ENCODE results near the gene SORCS2. TPM values are rescaled to one million over a fixed set of nuclear protein-coding genes. Genes with fewer than 3 reads are reported as not detected.

Gene SORCS2
- total and polyA plus RNA-seq, 2 of the 4 experiments (the other 2 are of a cell fraction): 0.36 to 0.62 TPM

DNA sequence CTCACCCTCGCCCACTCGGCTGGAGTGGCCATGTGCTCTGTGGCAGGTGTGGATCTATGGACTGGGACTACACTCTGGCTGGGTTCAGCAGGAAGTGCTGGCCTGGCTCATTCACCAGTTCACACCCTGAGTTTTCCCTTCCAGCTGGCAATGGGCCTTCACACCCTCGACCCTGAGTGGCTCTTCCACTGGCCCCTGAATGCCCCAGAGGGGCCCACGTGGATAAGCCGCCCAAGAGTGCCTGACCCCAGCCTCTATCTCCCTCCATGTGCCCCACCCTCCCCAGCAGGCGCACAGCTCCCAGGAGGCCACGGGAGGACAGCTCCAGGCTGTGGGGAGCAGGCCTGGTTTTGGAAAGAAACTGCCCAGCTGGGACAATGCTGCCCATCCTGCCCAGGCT lies 513.3 kb downstream of the SORCS2 start:
- Histone ChIP-seq H2BK15ac (ENCODE audit: low read depth, low read length) (no peak overlapping the region), H3K9me1 (ENCODE audit: insufficient read depth, low read length) (no peaks in the 10 kb centered on the region), H3K14ac (replicated peaks; ENCODE audit: low read depth, low read length) (no peak overlapping the region), H3K9me3 (ENCODE audit: control insufficient read depth, insufficient read depth, low read length) (no peaks in the 10 kb centered on the region), H2AK9ac (replicated peaks; ENCODE audit: low read depth, low read length, poor library complexity) (no peak overlapping the region), H3K36me3 (ENCODE audit: control insufficient read depth, insufficient read depth, low read length) (no peaks in the 10 kb centered on the region), H2BK120ac (ENCODE audit: low read depth, low read length) (no peak overlapping the region), H2BK5ac (ENCODE audit: low read depth, low read length, poor library complexity, severe bottlenecking) (no peak overlapping the region), H3K56ac (ENCODE audit: extremely low read depth, insufficient read depth, low read length) (no peak overlapping the region), H3K4ac (ENCODE audit: low read depth, low read length) (no peak overlapping the region), H3K27me3 (ENCODE audit: control insufficient read depth, insufficient read depth, low read length) (peaks cover 33% of the 10 kb centered on the region), H4K5ac (ENCODE audit: low read depth, low read length) (no peak overlapping the region), H3K27ac (ENCODE audit: insufficient read depth, low read length) (no peak overlapping the region), H2BK20ac (ENCODE audit: low read depth, low read length) (no peak overlapping the region), H3K9ac (ENCODE audit: low read depth, low read length) (no peak overlapping the region), H3K18ac (ENCODE audit: low read depth, low read length) (no peak overlapping the region), H3K23ac (ENCODE audit: low read depth, low read length) (no peak overlapping the region), H3K79me1 (ENCODE audit: low read depth in 1 of 2, low read length in 2 of 2) (no peaks in the 10 kb centered on the region), H3K4me3 (ENCODE audit: insufficient read depth, low read depth, low read length) (no peak overlapping the region), H3K4me2 (ENCODE audit: low read depth, low read length) (no peak overlapping the region), H3K4me1 (ENCODE audit: control insufficient read depth, insufficient read depth, low read length) (no peaks in the 10 kb centered on the region), H4K8ac (ENCODE audit: low read depth in 2 of 2, low read length in 2 of 2) (no peak overlapping the region), H4K91ac (ENCODE audit: insufficient read depth, low read depth, low read length) (no peak overlapping the region), H2AFZ (replicated peaks; ENCODE audit: low read length, poor library complexity) (peak overlapping the region; percentile 40), H4K20me1 (ENCODE audit: insufficient read depth, low read length) (no peaks in the 10 kb centered on the region), H2AK5ac (ENCODE audit: low read depth, low read length) (no peak overlapping the region; the same call in 1 of the 2 replicates)
- TF ChIP-seq RCOR1 (IDR thresholded peaks at IDR 0.05; ENCODE audit: insufficient replicate concordance, low read length) (no peak), MXI1 (IDR thresholded peaks at IDR 0.05; ENCODE audit: borderline replicate concordance, low read depth, low read length) (no peak), SMC3 (IDR thresholded peaks at IDR 0.05; ENCODE audit: low read depth, low read length) (no peak), BHLHE40 (IDR thresholded peaks at IDR 0.05; ENCODE audit: low read depth, low read length) (no peak), FOS (IDR thresholded peaks at IDR 0.05; ENCODE audit: low read depth, low read length) (no peak), RFX5 (IDR thresholded peaks at IDR 0.05; ENCODE audit: low read depth, low read length) (no peak), CHD1 (IDR thresholded peaks at IDR 0.05; ENCODE audit: low read depth, low read length) (no peak), MAFK (IDR thresholded peaks at IDR 0.05; ENCODE audit: low read depth, low read length) (no peak), MAZ (IDR thresholded peaks at IDR 0.05; ENCODE audit: borderline replicate concordance, low read depth, low read length) (no peak), CEBPB (IDR thresholded peaks at IDR 0.05; ENCODE audit: low read depth, low read length) (no peak)
- TF ChIP-seq, protein P1, sequence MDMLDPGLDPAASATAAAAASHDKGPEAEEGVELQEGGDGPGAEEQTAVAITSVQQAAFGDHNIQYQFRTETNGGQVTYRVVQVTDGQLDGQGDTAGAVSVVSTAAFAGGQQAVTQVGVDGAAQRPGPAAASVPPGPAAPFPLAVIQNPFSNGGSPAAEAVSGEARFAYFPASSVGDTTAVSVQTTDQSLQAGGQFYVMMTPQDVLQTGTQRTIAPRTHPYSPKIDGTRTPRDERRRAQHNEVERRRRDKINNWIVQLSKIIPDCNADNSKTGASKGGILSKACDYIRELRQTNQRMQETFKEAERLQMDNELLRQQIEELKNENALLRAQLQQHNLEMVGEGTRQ (IDR thresholded peaks at IDR 0.05; ENCODE audit: low read depth, low read length): no peak
- TF ChIP-seq, protein P2, sequence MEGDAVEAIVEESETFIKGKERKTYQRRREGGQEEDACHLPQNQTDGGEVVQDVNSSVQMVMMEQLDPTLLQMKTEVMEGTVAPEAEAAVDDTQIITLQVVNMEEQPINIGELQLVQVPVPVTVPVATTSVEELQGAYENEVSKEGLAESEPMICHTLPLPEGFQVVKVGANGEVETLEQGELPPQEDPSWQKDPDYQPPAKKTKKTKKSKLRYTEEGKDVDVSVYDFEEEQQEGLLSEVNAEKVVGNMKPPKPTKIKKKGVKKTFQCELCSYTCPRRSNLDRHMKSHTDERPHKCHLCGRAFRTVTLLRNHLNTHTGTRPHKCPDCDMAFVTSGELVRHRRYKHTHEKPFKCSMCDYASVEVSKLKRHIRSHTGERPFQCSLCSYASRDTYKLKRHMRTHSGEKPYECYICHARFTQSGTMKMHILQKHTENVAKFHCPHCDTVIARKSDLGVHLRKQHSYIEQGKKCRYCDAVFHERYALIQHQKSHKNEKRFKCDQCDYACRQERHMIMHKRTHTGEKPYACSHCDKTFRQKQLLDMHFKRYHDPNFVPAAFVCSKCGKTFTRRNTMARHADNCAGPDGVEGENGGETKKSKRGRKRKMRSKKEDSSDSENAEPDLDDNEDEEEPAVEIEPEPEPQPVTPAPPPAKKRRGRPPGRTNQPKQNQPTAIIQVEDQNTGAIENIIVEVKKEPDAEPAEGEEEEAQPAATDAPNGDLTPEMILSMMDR (conservative IDR thresholded peaks at IDR 0.05; ENCODE audit: low read depth, low read length): no peak
- ChIA-PET CTCF (no interaction called here), POLR2A (ENCODE audit: unreplicated experiment) (no interaction called here)
- DNase-seq (no peak), ATAC-seq (ENCODE audit: low read depth) (no peak)
- in situ Hi-C loops (cut with MboI; ENCODE audit: low sequenced_read_pairs): no loop called here
- dilution Hi-C loops (cut with HindIII; ENCODE audit: low sequenced_read_pairs, unreplicated experiment): no loop called here
- no CpG with 5 or more reads among the region's 7 CpGs for WGBS, 2 experiments (ENCODE audit: extremely low coverage in 2 of 2, insufficient read length in 1 of 2)
- no TSS peak for BruUV-seq (replicated peaks)
- intact Hi-C loops (cut with micrococcal nuclease): no loop called here
